H1 (cell line): ENCODE measurements around the gene AAK1. TPM values are rescaled to one million over a fixed set of nuclear protein-coding genes. Genes with fewer than 3 reads are reported as not detected.

Source experiments
- CTCF ChIA-PET: fragments of 300-600 bp; sonication (Branson Sonifier 250); formaldehyde crosslinking; loops from one replicate; lab custom pipeline; 2021; ENCODE audit not compliant: partially characterized antibody; lab: Charles Lee
- POLR2A ChIA-PET: fragments of 300-600 bp; sonication (Branson Sonifier 250); formaldehyde crosslinking; loops from one replicate; lab custom pipeline; 2021; ENCODE audit warnings: inconsistent platforms; ENCODE audit not compliant: partially characterized antibody; lab: Charles Lee
- DNase-seq, 2 experiments: peaks; one replicate each; pipeline versions ENCODE4 v3.0.0 to v3.0.0-alpha.2; 2010 to 2022; ENCODE audit warnings: low spot score in 2 of 2, low read depth in 1 of 2, mixed read lengths in 1 of 2
- FAIRE-seq: peaks from 2 replicates; lab custom pipeline; 2011; peaks lifted over from hg19 to GRCh38; lab: Jason Lieb, UNC
- H2AFZ ChIP-seq: 2 replicates; pipeline ENCODE4 v1.8.1; 2012; ENCODE audit warnings: low read length, inconsistent platforms
- H2AK5ac ChIP-seq: 2 replicates; pipeline ENCODE4 v1.6.1; 2013; ENCODE audit warnings: low read depth, low read length
- H2BK120ac ChIP-seq: replicated peaks from 2 replicates; pipeline ENCODE3; 2013; ENCODE audit warnings: low read depth, low read length, inconsistent platforms
- H2BK12ac ChIP-seq: 2 replicates; pipeline ENCODE4 v1.6.1; 2013; ENCODE audit warnings: low read depth, low read length
- H2BK15ac ChIP-seq: 2 replicates; pipeline ENCODE4 v1.6.1; 2013; ENCODE audit warnings: low read length
- H2BK20ac ChIP-seq: 2 replicates; pipeline ENCODE4 v1.6.1; 2013; ENCODE audit warnings: low read length
- H2BK5ac ChIP-seq: 2 replicates; pipeline ENCODE4 v1.6.1; 2013; ENCODE audit warnings: low read depth, low read length
- H3K14ac ChIP-seq: 2 replicates; pipeline ENCODE4 v1.6.1; 2013; ENCODE audit warnings: inconsistent platforms; ENCODE audit not compliant: insufficient read length
- H3K18ac ChIP-seq: 2 replicates; pipeline ENCODE4 v1.6.1; 2013; ENCODE audit warnings: low read length; ENCODE audit errors: extremely low read depth
- H3K23ac ChIP-seq: 2 replicates; pipeline ENCODE4 v1.6.1; 2013; ENCODE audit warnings: inconsistent platforms; ENCODE audit not compliant: insufficient read length
- H3K23me2 ChIP-seq: 2 replicates; pipeline ENCODE4 v1.6.1; 2013; ENCODE audit warnings: low read depth, low read length
- H3K27ac ChIP-seq: 2 replicates; pipeline ENCODE4 v1.6.1; 2011; ENCODE audit warnings: low read depth, low read length, inconsistent platforms
- H3K27me3 ChIP-seq, 4 experiments: replicated peaks in 1 of 4; 1 replicate in 1 of 4; 2 replicates in 3 of 4; pipeline versions ENCODE4 v1.6.1 to v1.8.1; 2011 to 2013; ENCODE audit warnings: low read length in 3 of 4, mild to moderate bottlenecking in 3 of 4, inconsistent platforms in 2 of 4, mixed read lengths in 2 of 4, moderate library complexity in 1 of 4; ENCODE audit not compliant: control insufficient read depth in 3 of 4, insufficient read depth in 3 of 4; ENCODE audit errors: extremely low read depth in 1 of 4
- H3K36me3 ChIP-seq, 4 experiments: 2 replicates each; pipeline versions ENCODE4 v1.6.1 to v1.8.1; 2011 to 2013; ENCODE audit warnings: mild to moderate bottlenecking in 4 of 4, low read length in 3 of 4, moderate library complexity in 2 of 4, control low read depth in 1 of 4, inconsistent platforms in 1 of 4; ENCODE audit not compliant: insufficient read depth in 4 of 4, control insufficient read depth in 2 of 4
- H3K4ac ChIP-seq: replicated peaks from 2 replicates; pipeline ENCODE3; 2013; ENCODE audit warnings: low read length, low read depth, mixed read lengths, inconsistent platforms; ENCODE audit not compliant: insufficient read length
- H3K4me1 ChIP-seq, 4 experiments: replicated peaks in 1 of 4; 1 replicate in 1 of 4; 2 replicates in 3 of 4; pipeline versions ENCODE4 v1.6.1 to v1.8.1; 2011 to 2013; ENCODE audit warnings: low read length in 3 of 4, inconsistent platforms in 2 of 4, mixed read lengths in 1 of 4; ENCODE audit not compliant: insufficient read depth in 4 of 4, control insufficient read depth in 3 of 4
- H3K4me2 ChIP-seq, 2 experiments: 2 replicates each; pipeline versions ENCODE4 v1.6.1 to v1.8.1; 2011 to 2013; ENCODE audit warnings: low read depth in 2 of 2, low read length in 2 of 2, control low read depth in 1 of 2, inconsistent platforms in 1 of 2, mild to moderate bottlenecking in 1 of 2; ENCODE audit not compliant: insufficient read depth in 1 of 2
- H3K4me3 ChIP-seq, 4 experiments: fragments of 200-600, 300-600 bp in 1 of 4; sonication (generic), shearing (Covaris generic), sonication (Bioruptor Twin) in 1 of 4; 2 replicates each; pipeline versions ENCODE4 v1.5.1 to v1.8.1; 2011 to 2016; ENCODE audit warnings: low read length in 4 of 4, low read depth in 3 of 4, control low read depth in 2 of 4, inconsistent platforms in 2 of 4, mild to moderate bottlenecking in 2 of 4, mixed read lengths in 1 of 4, moderate library complexity in 1 of 4; ENCODE audit not compliant: insufficient read depth in 2 of 4; ENCODE audit errors: extremely low read depth in 1 of 4
- H3K56ac ChIP-seq: replicated peaks from 2 replicates; pipeline ENCODE3; 2013; ENCODE audit warnings: low read depth, mild to moderate bottlenecking, mixed read lengths, low read length, inconsistent platforms; ENCODE audit not compliant: insufficient read length
- H3K79me1 ChIP-seq: 2 replicates; pipeline ENCODE4 v1.6.1; 2013; ENCODE audit warnings: low read depth, low read length, control low read depth
- H3K79me2 ChIP-seq, 2 experiments: 2 replicates each; pipeline versions ENCODE4 v1.6.1 to v1.8.1; 2012 to 2013; ENCODE audit warnings: low read length in 2 of 2, mild to moderate bottlenecking in 2 of 2, inconsistent platforms in 1 of 2; ENCODE audit not compliant: insufficient read depth in 2 of 2, control insufficient read depth in 1 of 2
- H3K9ac ChIP-seq, 4 experiments: replicated peaks in 1 of 4; 1 replicate in 1 of 4; 2 replicates in 3 of 4; pipeline versions ENCODE4 v1.6.1 to v1.8.1; 2011 to 2013; ENCODE audit warnings: low read depth in 3 of 4, low read length in 3 of 4, control low read depth in 2 of 4, mild to moderate bottlenecking in 2 of 4, moderate library complexity in 2 of 4, inconsistent platforms in 1 of 4; ENCODE audit errors: extremely low read depth in 1 of 4
- H3K9me3 ChIP-seq, 2 experiments: 2 replicates each; pipeline versions ENCODE4 v1.6.1 to v1.8.1; 2012 to 2013; ENCODE audit warnings: mild to moderate bottlenecking in 2 of 2, moderate library complexity in 2 of 2, control low read depth in 1 of 2, inconsistent platforms in 1 of 2, low read depth in 1 of 2, low read length in 1 of 2, mixed read lengths in 1 of 2; ENCODE audit not compliant: insufficient read depth in 2 of 2
- H4K20me1 ChIP-seq, 2 experiments: replicated peaks in 1 of 2; 2 replicates each; pipeline versions ENCODE3 to v1.8.1; 2011 to 2013; ENCODE audit warnings: inconsistent platforms in 2 of 2, low read length in 2 of 2, mild to moderate bottlenecking in 1 of 2; ENCODE audit not compliant: insufficient read depth in 2 of 2, control insufficient read depth in 1 of 2
- H4K5ac ChIP-seq: 2 replicates; pipeline ENCODE4 v1.6.1; 2013; ENCODE audit warnings: low read length, low read depth, mixed read lengths, inconsistent platforms; ENCODE audit not compliant: insufficient read length
- H4K8ac ChIP-seq: 2 replicates; pipeline ENCODE4 v1.8.0; 2013; ENCODE audit warnings: mild to moderate bottlenecking, moderate library complexity, low read length, inconsistent platforms; ENCODE audit not compliant: insufficient read depth; ENCODE audit errors: extremely low read depth
- H4K91ac ChIP-seq: replicated peaks from 2 replicates; pipeline ENCODE3; 2013; ENCODE audit warnings: low read length, mixed read lengths, inconsistent platforms; ENCODE audit not compliant: insufficient read length
- BCL11A ChIP-seq, 2 experiments: IDR thresholded peaks; one replicate each; pipeline ENCODE4 v1.6.1; 2011; ENCODE audit warnings: low read depth in 2 of 2, low read length in 2 of 2, mild to moderate bottlenecking in 2 of 2
- CHD2 ChIP-seq: IDR thresholded peaks from 2 replicates; pipeline ENCODE4 v1.6.1; 2012; ENCODE audit warnings: low read length, improper control_type of control experiment
- HDAC2 ChIP-seq, 2 experiments: fragments of 300-600 bp in 1 of 2; sonication (generic) in 1 of 2; IDR thresholded peaks; 2 replicates each; pipeline ENCODE4 v1.6.1; 2011 to 2012; ENCODE audit warnings: low read depth in 2 of 2, low read length in 2 of 2, mild to moderate bottlenecking in 2 of 2, moderate library complexity in 2 of 2, borderline replicate concordance in 1 of 2, inconsistent platforms in 1 of 2
- NRF1 ChIP-seq: IDR thresholded peaks from 2 replicates; pipeline ENCODE4 v1.6.1; 2011; ENCODE audit warnings: mild to moderate bottlenecking, low read depth, low read length, improper control_type of control experiment
- SP4 ChIP-seq: IDR thresholded peaks from 2 replicates; pipeline ENCODE4 v1.6.1; 2012; ENCODE audit warnings: low read length, inconsistent platforms
- SRF ChIP-seq: IDR thresholded peaks from 2 replicates; pipeline ENCODE4 v1.6.1; 2011; ENCODE audit warnings: mild to moderate bottlenecking, low read depth, low read length, moderate library complexity
- SUZ12 ChIP-seq: fragments of 200-600 bp; sonication (generic); IDR thresholded peaks from 2 replicates; pipeline ENCODE4 v1.6.1; 2012; ENCODE audit warnings: mild to moderate bottlenecking, inconsistent platforms, low read length, moderate library complexity, mixed read lengths
- TAF1 ChIP-seq: IDR thresholded peaks from 2 replicates; pipeline ENCODE4 v1.6.1; 2011; ENCODE audit warnings: mild to moderate bottlenecking, low read depth, low read length
- TAF7 ChIP-seq: optimal IDR thresholded peaks from 2 replicates; pipeline ENCODE3; 2011; ENCODE audit warnings: low read depth, mild to moderate bottlenecking, inconsistent platforms, low read length, moderate library complexity, borderline replicate concordance
- TBP ChIP-seq: IDR thresholded peaks from 2 replicates; pipeline ENCODE4 v1.6.1; 2011; ENCODE audit warnings: low read depth, low read length, improper control_type of control experiment
- WGBS, 2 experiments: shearing (Covaris generic) in 1 of 2; methylation state at CpG; one replicate each; pipeline versions ENCODE4 v1.1.6 to v1.1.7; 2013 to 2015; ENCODE audit warnings: low lambda C conversion rate in 2 of 2, mixed read lengths in 2 of 2, inconsistent platforms in 1 of 2, low coverage in 1 of 2, missing lambda C conversion rate in 1 of 2; ENCODE audit not compliant: insufficient replicate concordance in 2 of 2, insufficient coverage in 1 of 2, insufficient read length in 1 of 2; ENCODE audit errors: extremely low coverage in 1 of 2, missing lambda C conversion rate in 1 of 2; 5-methylcytosine and 5-hydroxymethylcytosine counted together
- polyA plus RNA-seq, 7 experiments: library from polyadenylated mRNA; depleted of rRNA in 3 of 7; stranded (reverse) in 5 of 7; unstranded in 2 of 7; fragments of >200 nt in 5 of 7; fragments of 200-250 nt in 2 of 7; gene quantifications; 1 replicate in 5 of 7; 2 replicates in 1 of 7; 4 replicates in 1 of 7; pipeline versions ENCODE4 v1.2.1 to v1.2.3, GENCODE V29; 2011 to 2013; ENCODE audit warnings: missing spikeins in 2 of 7, mixed read lengths in 2 of 7
- total RNA-seq: library from RNA; stranded (reverse); fragmentation: NEBNext Ultra II Directional; extraction: Animal tissue kit (Norgen Biotek cat#: 25700); gene quantifications from 2 replicates; pipeline ENCODE4 v1.2.1, GENCODE V29; 2021
- TF ChIP-seq, protein P1 (sequence below): IDR thresholded peaks from 2 replicates; pipeline ENCODE4 v1.6.1; 2012; ENCODE audit warnings: inconsistent platforms

Gene AAK1
- total and polyA plus RNA-seq, 2 of the 8 experiments (the other 6 are each of a cell fraction or from before 2014, with no cell fraction given), result 10.0 to 40.5 TPM

DNA sequence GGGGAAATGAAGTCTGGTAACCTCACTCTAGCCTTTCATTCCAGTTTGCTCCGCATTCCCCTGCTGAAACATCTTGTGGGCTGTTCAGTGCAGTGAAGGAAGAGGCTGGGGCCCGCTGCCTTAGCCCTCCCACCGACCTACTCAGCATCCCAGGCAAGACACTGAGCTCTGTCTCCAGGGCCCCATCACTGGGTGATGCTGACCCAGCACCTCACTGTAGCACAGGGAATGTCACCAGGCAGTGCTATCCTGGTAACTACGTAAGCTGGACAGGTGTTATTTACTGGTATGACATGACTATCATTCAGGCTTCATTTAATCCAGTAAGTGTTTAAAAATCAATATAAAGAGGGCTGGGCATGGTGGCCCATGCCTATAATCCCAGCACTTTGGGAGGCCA is 105.3 kb downstream of the AAK1 start:
- no peak overlapping the region for H3K18ac ChIP-seq
- ChIA-PET POLR2A (no interaction called here), CTCF (interaction anchor here (1.7 to 2.3 kb wide), 2 partner anchors 11 to 22 kb away, joined by 6 read pairs; no protein-coding TSS in a partner anchor)
- H3K14ac ChIP-seq, result no peak overlapping the region
- H3K4me1 ChIP-seq, result no peaks in the 10 kb centered on the region
- 94% methylated on average over 4 of the region's 4 CpGs; no CpG with 5 or more reads in 1 of the 2 experiments for WGBS, 2 experiments
- DNase-seq (no peak), FAIRE-seq (no peak)
- peaks cover 0 to 6% (median 3%) of the 10 kb centered on the region in 4 experiments; a peak in 3 of 8 replicates for H3K36me3 ChIP-seq
- H4K20me1 ChIP-seq, result no peaks in the 10 kb centered on the region
- H3K9ac ChIP-seq, result no peak overlapping the region
- H3K4me3 ChIP-seq, result no peak overlapping the region
- H2BK12ac ChIP-seq, result no peak overlapping the region
- no peak overlapping the region for H2BK15ac ChIP-seq
- H3K79me2 ChIP-seq, result no peaks in the 10 kb centered on the region
- H3K4me2 ChIP-seq, result no peak overlapping the region
- H2AFZ ChIP-seq, result no peak overlapping the region
- H3K23me2 ChIP-seq, result no peaks in the 10 kb centered on the region
- no peaks in the 10 kb centered on the region for H3K27me3 ChIP-seq
- H2BK20ac ChIP-seq, result no peak overlapping the region
- H3K56ac ChIP-seq, result no peak overlapping the region
- H2BK5ac ChIP-seq, result no peak overlapping the region
- H4K91ac ChIP-seq, result no peak overlapping the region
- H3K23ac ChIP-seq, result no peak overlapping the region
- H4K5ac ChIP-seq, result no peak overlapping the region
- H4K8ac ChIP-seq, result 0 out of 2 replicates have a peak overlapping the region, but pooled peaks have one; percentile 2
- H3K27ac ChIP-seq, result no peak overlapping the region
- no peaks in the 10 kb centered on the region for H3K79me1 ChIP-seq
- no peaks in the 10 kb centered on the region for H3K9me3 ChIP-seq
- TF ChIP-seq CHD2 (no peak), SUZ12 (no peak), NRF1 (no peak), HDAC2 (IDR thresholded peaks at IDR 0.05; ENCODE audit: borderline replicate concordance in 1 of 2, low read depth in 2 of 2, low read length in 2 of 2) (no peak), SP4 (no peak), BCL11A (IDR thresholded peaks at IDR 0.05; ENCODE audit: low read depth in 2 of 2, low read length in 2 of 2) (no peak), TBP (no peak), SRF (no peak), TAF1 (no peak), TAF7 (no peak)
- TF ChIP-seq, protein P1, sequence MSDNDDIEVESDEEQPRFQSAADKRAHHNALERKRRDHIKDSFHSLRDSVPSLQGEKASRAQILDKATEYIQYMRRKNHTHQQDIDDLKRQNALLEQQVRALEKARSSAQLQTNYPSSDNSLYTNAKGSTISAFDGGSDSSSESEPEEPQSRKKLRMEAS, result no peak
- H2AK5ac ChIP-seq, result no peak overlapping the region
- no peak overlapping the region for H2BK120ac ChIP-seq
- no peak overlapping the region for H3K4ac ChIP-seq
